Measurements from ENCODE around the gene BTBD7. TPM values are rescaled to one million over a fixed set of nuclear protein-coding genes. Genes with fewer than 3 reads are reported as not detected.

BTBD7 gene
- total RNA-seq: 20.6 and 24.6 TPM in 2 replicates

GRCh38 chr14:93332853-93333630 lies at the start of gene BTBD7:
Gene BTBD7 (minus strand): TSS chr14:93333036. CDS start chr14:93296051, 36,985 bp downstream.

GRCh38 chr14:93346926-93347721 lies 14.3 kb upstream of the BTBD7 start, which contains the start of gene COX8C:
Gene COX8C (plus strand): TSS chr14:93347182. CDS start chr14:93347269, 87 bp downstream.

GRCh38 chr14:93206793-93207467 lies 125.9 kb downstream of the BTBD7 start, which contains the start of the genes GON7 and UBR7:
Gene GON7 (minus strand): TSS chr14:93207065. CDS start chr14:93207037, 28 bp downstream.
Gene UBR7 (plus strand): TSS chr14:93207256. CDS start chr14:93207292, 36 bp downstream.

Other genes starting within 250 kb of the BTBD7 start
- 13.6 and 19.2 TPM in 2 replicates for gene ITPK1, start 217.1 kb downstream of the BTBD7 start, total RNA-seq
- gene MOAP1, start 148.1 kb downstream of the BTBD7 start, total RNA-seq: 6.2 and 8.2 TPM in 2 replicates
- gene LYSET, start 147.7 kb downstream of the BTBD7 start, total RNA-seq: 3.7 and 7.2 TPM in 2 replicates
- 10.9 and 15.8 TPM in 2 replicates for gene GON7, start 126.0 kb downstream of the BTBD7 start, total RNA-seq
- 32.6 and 33.1 TPM in 2 replicates for gene UBR7, start 125.8 kb downstream of the BTBD7 start, total RNA-seq
- not detected in 2 replicates for gene COX8C, start 14.1 kb upstream of the BTBD7 start, total RNA-seq
- gene UNC79, start 97.9 kb upstream of the BTBD7 start, total RNA-seq: under 0.01 TPM in 2 replicates

All from subcutaneous preadipocyte (primary cell).